ENCODE results near the gene CCDC134.

GRCh38 chr22:41782751-41783150 lies 17.7 kb upstream of the CCDC134 start:
- no peak for TF ChIP-seq EZH2 (IDR thresholded peaks at IDR 0.05; ENCODE audit: low read length, unreplicated experiment)
- no peak for TF ChIP-seq CTCF (conservative IDR thresholded peaks at IDR 0.05; ENCODE audit: low read depth, low read length)
- no peak for TF ChIP-seq EZH2phosphoT487 (IDR thresholded peaks at IDR 0.05; ENCODE audit: borderline replicate concordance, low read length)
